ENCODE results near the gene FXR1.
"Not testable (repeated sequence)": the region's sequence is repeated elsewhere in the genome, so short reads cannot be mapped to it uniquely, and the experiment has no call there.

The FXR1 gene

GRCh38 chr3:180940826-180941225 is 28.4 kb downstream of the FXR1 start:
- DNase-seq: no peak

GRCh38 chr3:180947761-180948390 is 35.4 kb downstream of the FXR1 start:
- no peak for DNase-seq

GRCh38 chr3:180959691-180960090 is 47.2 kb downstream of the FXR1 start:
- DNase-seq: no peak

- DNase-seq: no peak
These were observed 48.6 kb downstream of the FXR1 start for GRCh38 chr3:180961087-180961486.

GRCh38 chr3:180961552-180961951 is 49.1 kb downstream of the FXR1 start:
- no peak for DNase-seq

GRCh38 chr3:180962530-180962929 is 50.1 kb downstream of the FXR1 start:
- no peak for DNase-seq

- no peak for DNase-seq
These were observed 58.5 kb downstream of the FXR1 start for GRCh38 chr3:180970931-180971330.

- no peak for DNase-seq
These were observed 61.1 kb downstream of the FXR1 start for GRCh38 chr3:180973543-180973942.

- no peak for DNase-seq
These were observed 61.8 kb downstream of the FXR1 start for GRCh38 chr3:180974286-180974685.

GRCh38 chr3:180977498-180977897 is 65.0 kb downstream of the FXR1 start:
- no peak for DNase-seq

GRCh38 chr3:180979961-180980360 is 67.5 kb downstream of the FXR1 start:
- DNase-seq: no peak

- DNase-seq: no peak
These were observed 68.1 kb downstream of the FXR1 start for GRCh38 chr3:180980611-180981010.

- DNase-seq: no peak
These were observed 69.4 kb downstream of the FXR1 start for GRCh38 chr3:180981912-180982311.

- DNase-seq: no peak
These were observed 70.7 kb downstream of the FXR1 start for GRCh38 chr3:180983136-180983535.

GRCh38 chr3:180986366-180986765 is 73.9 kb downstream of the FXR1 start:
- not testable (repeated sequence) for DNase-seq

GRCh38 chr3:180987344-180987743 is 74.9 kb downstream of the FXR1 start:
- DNase-seq: no peak

GRCh38 chr3:180989291-180990163 is 77.1 kb downstream of the FXR1 start, which contains the start of gene DNAJC19:
Gene DNAJC19, minus strand, starts transcription at chr3:180989736. Its CDS starts 134 bp downstream, at chr3:180989602.
- peak; percentile 96 for DNase-seq

GRCh38 chr3:180990505-180990904 is 78.0 kb downstream of the FXR1 start:
- DNase-seq: no peak

GRCh38 chr3:180996415-180996932 is 84.0 kb downstream of the FXR1 start:
- no peak for DNase-seq

GRCh38 chr3:181002331-181002730 is 89.9 kb downstream of the FXR1 start:
- DNase-seq: not testable (repeated sequence)

GRCh38 chr3:181003469-181003868 is 91.0 kb downstream of the FXR1 start:
- not testable (repeated sequence) for DNase-seq

GRCh38 chr3:181006541-181006940 is 94.1 kb downstream of the FXR1 start:
- DNase-seq: no peak

GRCh38 chr3:181007262-181007661 is 94.8 kb downstream of the FXR1 start:
- no peak for DNase-seq

GRCh38 chr3:181008796-181009195 is 96.3 kb downstream of the FXR1 start:
- no peak for DNase-seq

Data from NCI-H2029 (cell line).